MG63 (cell line): Measurements from ENCODE around the gene SPOCK1. TPM values are rescaled to one million over a fixed set of nuclear protein-coding genes. Genes with fewer than 3 reads are reported as not detected.

Experiments
- DNase-seq: peaks from one replicate; pipeline ENCODE4 v3.0.0-alpha.2; 2020
- H3K27me3 ChIP-seq: fragments of 250-450 bp; sonication (Bioruptor Pico); 2 replicates; pipeline ENCODE4 v1.5.1; 2020; ENCODE audit warnings: mild to moderate bottlenecking, moderate library complexity
- H3K36me3 ChIP-seq: fragments of 250-450 bp; sonication (Bioruptor Pico); 2 replicates; pipeline ENCODE4 v1.5.1; 2020; ENCODE audit warnings: mild to moderate bottlenecking, moderate library complexity
- H3K4me3 ChIP-seq: fragments of 250-450 bp; sonication (Bioruptor Pico); 2 replicates; pipeline ENCODE4 v1.5.1; 2020; ENCODE audit warnings: mild to moderate bottlenecking, moderate library complexity
- H3K9me3 ChIP-seq: fragments of 250-450 bp; sonication (Bioruptor Pico); 2 replicates; pipeline ENCODE4 v1.5.1; 2020; ENCODE audit warnings: mild to moderate bottlenecking, moderate library complexity
- total RNA-seq: library from RNA; depleted of rRNA; stranded (reverse); fragments of >200 nt; shearing (Covaris generic); gene quantifications from 2 replicates; pipeline ENCODE4 v1.2.3, GENCODE V29; 2014; ENCODE audit warnings: low replicate concordance

Gene SPOCK1
- total RNA-seq, 1 experiment from 2014 or later: 92.3 TPM

DNA sequence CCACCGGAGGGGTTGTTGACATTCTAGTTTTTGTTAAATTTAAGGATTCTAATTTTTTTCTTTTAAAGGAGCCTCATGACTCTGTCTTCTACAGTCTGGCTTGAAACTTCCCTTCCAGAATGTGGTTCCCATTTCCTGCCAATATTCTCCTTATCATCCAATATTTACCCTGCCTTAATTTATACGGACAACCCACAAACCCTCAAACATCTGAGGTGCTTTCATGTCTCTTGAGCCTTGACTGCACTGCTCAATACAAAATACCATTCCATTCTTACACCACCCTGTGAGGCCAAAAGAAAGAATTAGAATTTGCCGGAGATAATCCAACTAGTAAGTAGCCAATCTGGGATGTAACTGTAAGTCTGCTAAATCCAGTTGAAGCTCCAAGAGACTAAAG is 346.5 kb downstream of the SPOCK1 start:
- Histone ChIP-seq H3K9me3 (no peaks in the 10 kb centered on the region), H3K27me3 (no peaks in the 10 kb centered on the region), H3K36me3 (no peaks in the 10 kb centered on the region), H3K4me3 (no peak overlapping the region)
- no peak for DNase-seq

DNA sequence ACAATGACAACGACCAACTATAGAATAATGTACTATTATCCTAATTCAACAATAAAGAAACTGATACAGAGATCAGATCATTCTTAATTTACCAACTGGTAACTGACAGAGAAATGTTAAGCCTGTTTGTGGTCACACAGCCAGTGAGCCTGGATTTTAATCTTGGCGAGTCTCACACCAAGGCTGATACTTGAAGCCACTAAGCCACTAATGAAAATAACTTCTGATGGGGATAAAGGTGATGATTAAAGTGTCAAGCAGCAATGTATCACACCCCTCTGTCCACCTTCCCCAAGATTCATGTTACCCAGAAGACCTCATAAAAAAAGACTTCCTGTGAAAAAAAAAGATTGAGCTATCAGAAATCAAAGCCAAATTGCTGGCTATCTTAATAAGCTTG is 350.5 kb downstream of the SPOCK1 start:
- Histone ChIP-seq H3K27me3 (no peaks in the 10 kb centered on the region), H3K9me3 (no peaks in the 10 kb centered on the region), H3K36me3 (peaks cover 4% of the 10 kb centered on the region; the same call in 1 of the 2 replicates), H3K4me3 (no peak overlapping the region)
- DNase-seq: no peak

DNA sequence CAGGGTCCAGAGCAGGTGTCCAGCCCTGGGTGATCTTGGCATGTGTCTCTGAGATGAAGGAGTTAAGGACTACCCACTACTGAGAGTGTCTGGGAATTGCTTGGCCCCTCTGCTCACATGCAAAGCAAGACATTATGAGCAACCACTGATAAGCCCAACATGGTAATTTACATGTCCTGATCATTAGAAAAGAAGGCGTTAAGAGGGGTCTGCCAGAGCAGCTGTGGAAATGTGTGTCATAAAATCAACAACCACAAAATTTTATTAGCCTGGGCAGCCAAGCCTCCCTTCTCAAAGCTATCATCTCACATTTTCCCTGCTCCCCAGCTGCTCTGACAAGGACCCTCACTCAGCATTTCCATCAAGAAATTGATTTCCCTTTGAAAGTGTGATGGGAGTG is 351.0 kb downstream of the SPOCK1 start:
- Histone ChIP-seq H3K4me3 (no peak overlapping the region), H3K36me3 (peaks cover 4% of the 10 kb centered on the region; the same call in 1 of the 2 replicates), H3K9me3 (no peaks in the 10 kb centered on the region; the same call in 1 of the 2 replicates), H3K27me3 (no peaks in the 10 kb centered on the region)
- no peak for DNase-seq

DNA sequence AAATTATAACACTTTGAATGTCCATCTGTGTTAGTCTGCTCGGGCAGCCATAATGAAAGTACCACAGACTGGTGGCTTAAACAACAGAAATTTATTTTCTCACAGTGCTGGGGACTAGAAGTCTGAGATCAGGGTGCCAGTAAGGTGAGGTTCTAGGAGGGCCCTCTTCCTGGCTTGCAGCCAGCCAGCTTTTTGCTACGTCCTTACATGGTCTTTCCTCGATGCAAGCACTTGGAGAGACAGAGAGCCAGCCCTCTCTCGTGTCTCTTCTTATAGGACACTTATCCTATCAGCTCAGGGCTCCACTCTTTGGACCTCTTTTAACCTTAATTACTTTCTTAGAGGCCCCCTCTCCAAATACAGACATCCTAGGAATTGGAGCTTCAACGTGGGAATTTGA is 351.8 kb downstream of the SPOCK1 start:
- H3K27me3 ChIP-seq: no peaks in the 10 kb centered on the region
- H3K4me3 ChIP-seq: no peak overlapping the region
- DNase-seq: no peak
- peaks cover 4% of the 10 kb centered on the region; the same call in 1 of the 2 replicates for H3K36me3 ChIP-seq
- H3K9me3 ChIP-seq: no peaks in the 10 kb centered on the region; the same call in 1 of the 2 replicates

DNA sequence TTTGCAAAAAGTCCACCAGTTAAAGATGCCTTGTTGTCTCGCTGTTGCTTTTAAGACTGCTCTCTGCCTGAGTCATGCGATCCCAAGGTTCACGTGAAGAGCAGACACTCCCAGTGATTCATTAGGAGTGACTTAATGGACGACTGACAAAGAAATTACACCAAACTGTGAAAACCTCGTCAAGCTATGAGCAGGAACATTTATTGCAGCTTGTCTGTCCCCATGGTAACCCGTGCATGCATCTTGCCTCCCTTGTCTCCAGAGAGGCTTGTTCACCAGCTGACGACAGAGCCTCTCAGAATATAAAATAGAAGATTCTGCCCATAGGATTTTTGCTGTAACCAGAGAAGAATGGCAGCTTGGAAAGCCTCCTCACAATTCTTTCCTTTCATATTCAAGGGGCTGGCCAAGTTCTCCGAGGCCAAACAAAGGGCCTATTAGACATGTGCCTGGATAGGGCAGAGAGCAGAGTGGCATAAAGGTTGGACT is 352.7 kb downstream of the SPOCK1 start:
- Histone ChIP-seq H3K9me3 (no peaks in the 10 kb centered on the region; the same call in 1 of the 2 replicates), H3K4me3 (peak overlapping the region; percentile 25)
- peak; percentile 94 for DNase-seq

DNA sequence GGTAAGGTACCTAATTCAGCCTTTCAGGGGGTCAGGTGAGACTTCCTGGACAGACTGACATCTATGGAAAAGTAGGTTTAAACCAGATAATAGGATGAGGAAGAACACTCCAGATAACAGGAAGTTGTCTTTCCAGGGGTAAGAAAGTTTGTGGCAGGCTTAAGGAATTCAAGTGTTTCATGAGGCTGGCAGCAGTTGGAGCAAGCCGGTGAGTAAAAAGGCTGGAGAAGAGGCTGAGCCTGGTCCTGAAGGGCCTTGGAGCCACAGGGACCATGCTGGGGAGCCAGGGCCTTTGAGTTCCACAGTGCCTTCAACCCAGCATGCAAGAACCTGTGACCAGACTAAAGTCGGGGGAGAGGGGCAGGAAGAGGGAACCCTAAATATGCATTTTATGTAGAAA is 353.4 kb downstream of the SPOCK1 start:
- DNase-seq: peak; percentile 52

More for the DNA sequence above, 352.7 kb downstream of the SPOCK1 start:
- peaks cover 4% of the 10 kb centered on the region; the same call in 1 of the 2 replicates for H3K36me3 ChIP-seq
- no peaks in the 10 kb centered on the region for H3K27me3 ChIP-seq

DNA sequence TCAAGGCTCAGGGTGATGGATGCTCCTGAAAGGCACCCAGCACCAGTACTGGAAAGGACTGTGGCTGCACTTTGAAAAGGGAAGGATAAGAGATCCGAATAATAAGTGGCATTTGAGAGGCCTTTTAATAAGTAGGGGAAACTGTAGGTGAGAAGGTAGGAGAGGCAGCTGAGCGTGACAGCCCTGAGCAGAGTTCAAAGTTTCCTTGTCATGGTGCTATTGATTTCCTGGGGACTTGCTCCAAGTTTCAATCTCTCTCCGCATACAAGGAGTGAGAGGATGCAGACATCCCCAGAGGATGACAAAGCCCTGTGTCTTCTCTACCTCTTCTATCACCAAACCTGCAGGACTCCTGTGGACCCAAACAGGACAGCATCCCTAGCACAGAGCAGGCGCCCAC is 354.5 kb downstream of the SPOCK1 start:
- H3K27me3 ChIP-seq: no peaks in the 10 kb centered on the region
- H3K4me3 ChIP-seq: no peak overlapping the region
- DNase-seq: no peak
- no peaks in the 10 kb centered on the region; the same call in 1 of the 2 replicates for H3K9me3 ChIP-seq
- H3K36me3 ChIP-seq: peaks cover 4% of the 10 kb centered on the region; the same call in 1 of the 2 replicates

More for the DNA sequence above, 353.4 kb downstream of the SPOCK1 start:
- Histone ChIP-seq H3K4me3 (no peak overlapping the region), H3K36me3 (peaks cover 4% of the 10 kb centered on the region; the same call in 1 of the 2 replicates), H3K27me3 (no peaks in the 10 kb centered on the region), H3K9me3 (no peaks in the 10 kb centered on the region; the same call in 1 of the 2 replicates)

DNA sequence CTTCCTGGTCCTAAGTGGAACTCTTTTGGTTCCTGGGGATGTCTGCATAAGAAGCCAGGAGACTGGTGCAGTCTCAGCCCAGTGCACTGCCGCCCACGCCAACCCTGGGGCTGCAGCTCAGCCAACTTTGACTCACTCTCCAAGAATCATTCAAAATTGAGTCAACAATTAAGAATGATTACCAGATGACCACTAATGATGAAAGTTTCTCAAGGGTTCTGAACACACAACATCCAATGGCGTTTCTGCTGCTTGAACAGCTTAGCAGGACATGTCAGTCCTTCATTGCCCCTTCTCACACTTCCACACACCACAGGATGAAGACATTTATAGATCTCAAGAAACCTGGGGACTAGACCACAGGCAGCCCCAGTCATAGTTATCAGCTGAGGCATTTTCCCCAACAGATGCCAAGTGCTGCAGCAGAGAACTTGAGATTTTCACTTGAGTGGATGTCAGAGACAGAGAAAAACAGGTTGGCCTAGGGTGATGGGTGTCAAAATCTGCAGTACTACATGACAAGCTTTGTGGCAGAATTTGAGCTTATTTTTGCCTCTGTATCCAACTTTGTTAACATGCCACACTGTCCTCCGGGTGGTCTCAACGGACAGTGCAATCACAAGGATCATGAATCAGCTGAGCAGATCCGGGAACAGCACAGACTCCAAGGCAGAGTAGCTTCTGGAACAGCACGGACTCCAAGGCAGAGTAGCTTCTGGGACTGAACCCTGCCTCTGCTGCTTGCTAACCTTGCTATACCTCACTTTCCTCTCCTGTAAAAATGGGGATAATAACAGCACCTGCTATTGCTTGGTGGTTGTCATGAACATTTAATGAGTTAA is 356.1 kb downstream of the SPOCK1 start:
- DNase-seq: peak; percentile 94
- Histone ChIP-seq H3K4me3 (no peak overlapping the region), H3K9me3 (no peaks in the 10 kb centered on the region; the same call in 1 of the 2 replicates), H3K27me3 (no peaks in the 10 kb centered on the region), H3K36me3 (peaks cover 4% of the 10 kb centered on the region; the same call in 1 of the 2 replicates)

DNA sequence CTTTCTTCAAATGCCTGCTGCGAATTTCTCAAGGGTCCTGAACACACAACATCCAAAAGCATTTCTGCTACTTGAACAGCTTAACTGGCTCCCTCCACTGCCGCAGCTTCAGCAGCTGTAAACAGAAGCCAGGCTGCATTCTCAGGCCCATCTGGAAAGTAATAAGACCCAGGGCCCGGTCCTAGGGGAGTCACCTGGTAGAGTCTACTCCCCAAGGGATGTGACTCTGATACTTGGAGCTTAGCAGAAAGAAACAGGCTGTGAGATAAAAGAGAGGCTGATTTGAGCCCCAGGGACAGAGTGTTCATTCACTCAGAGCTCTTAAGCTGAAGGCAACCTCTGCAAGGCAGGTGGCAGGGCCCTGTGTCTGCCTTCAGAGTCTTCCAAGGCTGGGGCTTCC is 356.8 kb downstream of the SPOCK1 start:
- Histone ChIP-seq H3K27me3 (no peaks in the 10 kb centered on the region), H3K9me3 (no peaks in the 10 kb centered on the region; the same call in 1 of the 2 replicates), H3K36me3 (peaks cover 4% of the 10 kb centered on the region; the same call in 1 of the 2 replicates), H3K4me3 (no peak overlapping the region)
- no peak for DNase-seq

DNA sequence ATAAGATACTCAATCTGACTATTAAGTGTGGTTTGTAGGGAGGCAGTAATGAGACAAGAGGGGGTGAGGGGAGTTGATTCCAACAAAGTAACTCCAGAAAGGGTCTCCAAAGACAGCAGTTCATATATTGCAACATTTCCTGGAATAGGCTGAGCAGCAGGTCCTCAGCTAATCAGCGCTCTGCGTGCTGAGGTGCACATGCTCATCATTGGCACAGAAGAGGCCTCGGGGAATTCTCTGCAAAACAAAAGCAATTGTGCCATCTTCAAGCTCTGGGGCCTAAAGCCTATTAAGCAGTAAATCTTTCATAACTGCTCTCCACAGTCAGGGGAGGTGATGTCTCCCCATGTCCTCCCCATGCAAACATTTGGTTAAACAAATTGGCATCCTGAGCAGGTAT is 357.3 kb downstream of the SPOCK1 start:
- Histone ChIP-seq H3K27me3 (no peaks in the 10 kb centered on the region), H3K4me3 (no peak overlapping the region), H3K9me3 (no peaks in the 10 kb centered on the region; the same call in 1 of the 2 replicates), H3K36me3 (peaks cover 4% of the 10 kb centered on the region; the same call in 1 of the 2 replicates)
- DNase-seq: no peak

DNA sequence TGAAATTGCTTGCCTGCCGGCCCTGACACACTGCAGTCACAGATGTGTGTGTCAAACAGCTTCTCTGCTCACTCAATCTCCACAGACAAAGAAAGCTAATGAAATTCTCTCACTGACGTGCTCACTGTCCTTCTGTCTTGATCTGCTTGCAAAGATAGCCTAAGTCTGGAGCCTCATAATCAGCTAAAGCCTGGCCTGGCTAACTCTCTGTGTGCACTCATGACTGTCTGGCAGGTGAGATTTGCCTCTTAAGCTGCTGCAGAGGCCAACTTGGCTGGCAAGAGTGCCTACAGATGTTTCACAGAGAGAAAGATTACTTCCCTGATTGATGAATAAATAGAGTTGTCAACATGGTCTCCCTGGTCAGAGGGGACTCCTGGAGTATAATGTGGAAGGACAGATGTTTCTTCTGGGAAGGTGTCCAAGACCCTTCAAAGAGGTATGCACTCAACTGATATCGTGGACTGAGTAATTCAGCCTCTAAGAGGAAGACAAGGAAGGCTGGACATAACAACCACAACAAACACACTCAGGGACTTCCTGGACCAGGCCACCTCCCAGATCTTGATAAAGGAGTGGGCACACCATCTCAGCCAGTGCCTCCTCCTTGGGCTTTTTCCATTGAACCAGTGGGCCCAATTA is 362.0 kb downstream of the SPOCK1 start:
- Histone ChIP-seq H3K27me3 (no peaks in the 10 kb centered on the region), H3K9me3 (no peaks in the 10 kb centered on the region), H3K36me3 (no peaks in the 10 kb centered on the region; the same call in 1 of the 2 replicates), H3K4me3 (no peak overlapping the region)
- peak; percentile 12 for DNase-seq

DNA sequence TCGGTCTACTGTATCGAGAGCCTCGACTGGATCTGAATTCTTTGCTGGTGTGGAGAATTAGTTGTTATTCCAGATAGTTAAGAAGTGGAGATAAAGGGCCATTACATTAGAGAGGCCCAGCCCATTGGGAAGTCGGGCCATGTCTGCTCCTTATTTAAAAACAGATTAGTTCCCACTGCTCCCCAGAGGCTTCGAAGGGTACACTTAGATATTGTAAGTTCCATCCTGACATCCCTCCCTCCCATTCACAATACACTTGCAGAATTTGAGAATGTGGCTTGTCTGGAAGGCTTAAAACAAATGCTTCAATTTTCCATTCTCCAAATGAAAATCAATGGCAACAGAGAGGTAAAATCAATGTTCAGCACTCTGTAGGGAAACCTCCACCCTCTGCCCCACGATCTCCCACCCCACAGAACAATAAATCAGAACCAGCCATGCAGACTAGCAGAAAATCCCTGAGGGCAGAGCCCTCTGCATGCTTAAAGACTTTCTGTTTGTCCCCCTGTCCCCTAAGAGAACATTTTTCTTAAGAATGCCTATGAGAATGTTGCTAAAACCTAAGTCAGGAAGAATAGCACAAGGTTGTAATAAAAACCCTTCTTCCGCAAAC is 364.1 kb downstream of the SPOCK1 start:
- no peaks in the 10 kb centered on the region for H3K27me3 ChIP-seq
- no peak overlapping the region for H3K4me3 ChIP-seq
- H3K9me3 ChIP-seq: no peaks in the 10 kb centered on the region
- no peaks in the 10 kb centered on the region; the same call in 1 of the 2 replicates for H3K36me3 ChIP-seq
- DNase-seq: no peak

DNA sequence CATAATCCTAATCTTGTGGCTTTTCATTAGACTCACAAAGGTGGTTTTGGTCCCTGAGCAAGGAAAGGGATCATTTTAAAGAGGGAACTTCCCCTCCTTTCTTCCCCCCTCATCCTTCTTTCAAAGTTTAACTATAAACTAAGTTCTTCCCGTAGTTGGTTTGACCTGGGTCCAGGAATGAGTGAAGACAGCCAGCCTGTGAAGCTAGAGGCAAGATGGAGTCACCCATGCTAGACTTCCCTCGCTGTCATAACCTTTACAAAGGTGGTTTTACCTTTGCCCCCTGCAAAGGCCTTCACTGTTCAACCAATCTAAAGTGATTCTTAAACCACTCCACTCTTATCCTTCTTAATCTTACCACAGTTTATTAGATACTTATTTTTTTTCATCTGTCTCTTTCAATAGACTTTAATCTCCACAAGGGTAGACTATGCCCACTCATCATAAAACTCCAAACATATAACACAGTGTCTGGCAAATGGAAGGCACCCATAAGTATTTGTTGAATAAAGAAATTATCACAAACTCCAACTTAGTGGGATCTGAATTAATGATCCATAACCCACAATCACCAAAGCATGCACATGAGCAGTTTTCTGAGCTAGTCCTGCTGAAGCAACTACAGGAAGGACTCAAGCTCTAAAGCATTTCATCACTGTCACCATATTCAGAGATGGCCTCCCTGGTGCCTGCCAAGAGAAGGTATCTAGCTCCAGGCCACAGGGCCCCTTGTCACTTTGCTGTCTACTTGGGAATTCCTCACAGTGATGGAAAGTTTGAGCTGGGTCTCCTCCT is 369.0 kb downstream of the SPOCK1 start:
- Histone ChIP-seq H3K36me3 (peaks cover 5% of the 10 kb centered on the region), H3K27me3 (no peaks in the 10 kb centered on the region), H3K4me3 (no peak overlapping the region), H3K9me3 (no peaks in the 10 kb centered on the region)
- DNase-seq: no peak

DNA sequence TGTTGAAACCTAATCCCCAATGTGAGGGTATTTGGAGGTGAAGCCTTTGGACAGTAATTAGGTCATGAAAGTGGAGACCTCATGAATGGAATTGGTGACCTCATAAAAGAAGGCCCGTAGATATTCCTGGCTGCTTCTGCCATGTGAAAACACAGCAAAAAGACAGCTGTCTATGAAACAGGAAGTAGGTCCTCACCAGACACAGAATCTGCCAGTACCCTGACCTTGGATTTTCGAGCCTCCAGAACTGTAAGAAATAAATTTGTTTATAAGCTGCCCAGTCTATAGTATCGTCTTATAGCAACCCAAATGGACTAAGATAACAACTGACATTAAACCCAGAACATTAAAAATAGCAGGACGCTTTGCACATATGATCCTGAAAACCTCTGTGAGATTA is 371.1 kb downstream of the SPOCK1 start:
- DNase-seq: no peak
- no peaks in the 10 kb centered on the region for H3K9me3 ChIP-seq
- no peaks in the 10 kb centered on the region for H3K27me3 ChIP-seq
- no peak overlapping the region for H3K4me3 ChIP-seq
- peaks cover 5% of the 10 kb centered on the region for H3K36me3 ChIP-seq

DNA sequence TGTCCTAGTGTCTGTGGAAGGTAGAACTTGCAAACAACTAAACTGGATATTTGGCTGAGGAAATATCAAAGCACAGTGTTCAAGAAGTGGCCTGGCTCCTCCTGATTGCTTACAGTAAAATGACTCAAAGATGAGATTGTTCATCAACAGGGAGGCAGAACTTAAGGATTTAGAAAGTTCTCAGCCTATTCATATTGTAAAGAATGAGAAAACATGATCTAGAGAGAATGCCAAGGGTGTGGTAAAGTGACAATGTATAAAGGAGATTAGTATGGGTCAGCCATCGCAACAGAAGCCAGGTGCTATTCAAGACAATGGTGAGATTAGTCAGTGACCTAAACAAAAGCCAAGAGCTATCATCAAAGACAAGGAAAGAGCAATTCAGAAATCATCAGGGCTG is 372.3 kb downstream of the SPOCK1 start:
- DNase-seq: no peak
- peaks cover 5% of the 10 kb centered on the region for H3K36me3 ChIP-seq
- H3K9me3 ChIP-seq: no peaks in the 10 kb centered on the region
- H3K4me3 ChIP-seq: no peak overlapping the region
- no peaks in the 10 kb centered on the region for H3K27me3 ChIP-seq

DNA sequence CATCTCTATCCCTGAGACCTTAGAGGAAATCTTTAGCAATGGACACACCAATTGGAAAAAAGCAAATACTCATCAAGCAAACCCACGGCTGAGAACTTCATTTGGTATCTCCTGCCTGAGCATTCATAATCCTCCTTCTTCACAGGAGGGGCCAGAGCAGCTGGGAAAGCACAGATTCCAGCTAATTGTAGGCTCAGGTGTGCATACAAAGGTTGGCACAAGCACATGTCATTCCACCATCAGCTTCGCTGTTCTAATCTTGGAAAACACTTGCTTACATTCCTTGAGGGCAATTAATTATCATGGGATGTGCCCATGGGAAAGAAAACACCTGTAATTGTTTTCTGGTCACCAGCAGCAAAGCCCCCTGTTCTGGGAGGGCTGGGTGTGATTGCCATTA is 376.6 kb downstream of the SPOCK1 start:
- Histone ChIP-seq H3K36me3 (0 out of 2 replicates have a peak, but pooled peaks cover 5% of the 10 kb centered on the region), H3K9me3 (no peaks in the 10 kb centered on the region), H3K4me3 (no peak overlapping the region), H3K27me3 (no peaks in the 10 kb centered on the region)
- DNase-seq: no peak
